ENCODE results near the gene CCL16.

DNA sequence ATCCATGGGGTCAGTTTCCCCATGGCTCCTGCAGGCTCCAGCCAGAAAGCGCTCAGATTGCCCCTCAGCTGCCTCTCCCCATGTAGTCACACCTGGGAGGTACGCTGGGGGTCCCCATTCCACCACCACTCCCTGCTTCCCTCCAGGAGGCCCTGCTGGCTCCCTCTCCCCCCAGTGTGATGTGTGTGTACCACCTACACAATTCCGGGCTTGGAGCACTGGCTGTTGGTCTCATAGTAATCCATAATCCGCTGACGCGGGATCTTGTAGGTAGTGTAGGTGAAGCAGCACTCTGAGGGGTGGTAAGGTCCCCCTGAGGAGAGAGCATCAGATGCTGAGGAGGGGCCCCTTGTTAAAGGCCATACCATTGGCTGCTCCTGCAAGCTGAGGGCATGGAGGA, 2.8 kb upstream of the CCL16 start:
- TF ChIP-seq, protein P1, sequence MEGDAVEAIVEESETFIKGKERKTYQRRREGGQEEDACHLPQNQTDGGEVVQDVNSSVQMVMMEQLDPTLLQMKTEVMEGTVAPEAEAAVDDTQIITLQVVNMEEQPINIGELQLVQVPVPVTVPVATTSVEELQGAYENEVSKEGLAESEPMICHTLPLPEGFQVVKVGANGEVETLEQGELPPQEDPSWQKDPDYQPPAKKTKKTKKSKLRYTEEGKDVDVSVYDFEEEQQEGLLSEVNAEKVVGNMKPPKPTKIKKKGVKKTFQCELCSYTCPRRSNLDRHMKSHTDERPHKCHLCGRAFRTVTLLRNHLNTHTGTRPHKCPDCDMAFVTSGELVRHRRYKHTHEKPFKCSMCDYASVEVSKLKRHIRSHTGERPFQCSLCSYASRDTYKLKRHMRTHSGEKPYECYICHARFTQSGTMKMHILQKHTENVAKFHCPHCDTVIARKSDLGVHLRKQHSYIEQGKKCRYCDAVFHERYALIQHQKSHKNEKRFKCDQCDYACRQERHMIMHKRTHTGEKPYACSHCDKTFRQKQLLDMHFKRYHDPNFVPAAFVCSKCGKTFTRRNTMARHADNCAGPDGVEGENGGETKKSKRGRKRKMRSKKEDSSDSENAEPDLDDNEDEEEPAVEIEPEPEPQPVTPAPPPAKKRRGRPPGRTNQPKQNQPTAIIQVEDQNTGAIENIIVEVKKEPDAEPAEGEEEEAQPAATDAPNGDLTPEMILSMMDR (IDR thresholded peaks at IDR 0.05): no peak
- TF ChIP-seq POLR2A (IDR thresholded peaks at IDR 0.05; ENCODE audit: low read depth): no peak
